ENCODE results near the gene IDH3G. TPM values are rescaled to one million over a fixed set of nuclear protein-coding genes. Genes with fewer than 3 reads are reported as not detected.
A peak's percentile ranks its signal among the peaks of the same experiment; 100 is the strongest.
"Not testable (repeated sequence)": the region's sequence is repeated elsewhere in the genome, so short reads cannot be mapped to it uniquely, and the experiment has no call there.

IDH3G gene
- total and polyA plus RNA-seq, 3 donors from 2014 or later, result 52.4 to 83.1 (median 74.9) TPM

DNA sequence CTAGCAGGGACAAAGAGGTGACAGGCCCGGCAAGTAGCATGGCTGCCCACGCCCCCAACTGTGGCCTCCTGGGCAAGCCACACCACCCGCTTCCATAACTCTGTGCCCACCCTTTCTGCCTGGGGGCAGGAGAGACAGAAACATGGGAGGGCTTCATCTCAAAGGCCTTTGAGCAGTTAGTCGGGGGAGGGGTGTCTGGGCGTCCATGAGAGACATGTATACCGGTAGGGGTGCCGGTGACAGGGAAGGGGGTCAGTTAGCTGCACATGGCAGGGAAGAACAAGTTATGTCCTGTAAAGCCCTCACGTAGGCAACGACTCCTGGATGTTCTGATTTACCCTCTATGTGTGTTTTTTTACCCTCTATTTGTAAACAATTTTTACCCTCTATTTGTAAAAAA, 26.9 kb upstream of the IDH3G start:
- no peak for TF ChIP-seq POLR2A (IDR thresholded peaks at IDR 0.05)
- TF ChIP-seq, protein P1, sequence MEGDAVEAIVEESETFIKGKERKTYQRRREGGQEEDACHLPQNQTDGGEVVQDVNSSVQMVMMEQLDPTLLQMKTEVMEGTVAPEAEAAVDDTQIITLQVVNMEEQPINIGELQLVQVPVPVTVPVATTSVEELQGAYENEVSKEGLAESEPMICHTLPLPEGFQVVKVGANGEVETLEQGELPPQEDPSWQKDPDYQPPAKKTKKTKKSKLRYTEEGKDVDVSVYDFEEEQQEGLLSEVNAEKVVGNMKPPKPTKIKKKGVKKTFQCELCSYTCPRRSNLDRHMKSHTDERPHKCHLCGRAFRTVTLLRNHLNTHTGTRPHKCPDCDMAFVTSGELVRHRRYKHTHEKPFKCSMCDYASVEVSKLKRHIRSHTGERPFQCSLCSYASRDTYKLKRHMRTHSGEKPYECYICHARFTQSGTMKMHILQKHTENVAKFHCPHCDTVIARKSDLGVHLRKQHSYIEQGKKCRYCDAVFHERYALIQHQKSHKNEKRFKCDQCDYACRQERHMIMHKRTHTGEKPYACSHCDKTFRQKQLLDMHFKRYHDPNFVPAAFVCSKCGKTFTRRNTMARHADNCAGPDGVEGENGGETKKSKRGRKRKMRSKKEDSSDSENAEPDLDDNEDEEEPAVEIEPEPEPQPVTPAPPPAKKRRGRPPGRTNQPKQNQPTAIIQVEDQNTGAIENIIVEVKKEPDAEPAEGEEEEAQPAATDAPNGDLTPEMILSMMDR (IDR thresholded peaks at IDR 0.05), result no peak
- WGBS, 2 donors, result 82 to 93% methylated on average over 2 to 9 of the region's 9 CpGs
- H3K9me3 ChIP-seq, result no peaks in the 10 kb centered on the region
- intact Hi-C loops (cut with DNase I; ENCODE audit: low total_unique reads), result no loop called here
- H3K27ac ChIP-seq, result no peak overlapping the region
- no peaks in the 10 kb centered on the region for H3K4me1 ChIP-seq
- H3K36me3 ChIP-seq (ENCODE audit: low read depth, missing control alignments), result no peaks in the 10 kb centered on the region
- H3K4me3 ChIP-seq, result no peak overlapping the region
- no peaks in the 10 kb centered on the region for H3K27me3 ChIP-seq
- no peak for DNase-seq

DNA sequence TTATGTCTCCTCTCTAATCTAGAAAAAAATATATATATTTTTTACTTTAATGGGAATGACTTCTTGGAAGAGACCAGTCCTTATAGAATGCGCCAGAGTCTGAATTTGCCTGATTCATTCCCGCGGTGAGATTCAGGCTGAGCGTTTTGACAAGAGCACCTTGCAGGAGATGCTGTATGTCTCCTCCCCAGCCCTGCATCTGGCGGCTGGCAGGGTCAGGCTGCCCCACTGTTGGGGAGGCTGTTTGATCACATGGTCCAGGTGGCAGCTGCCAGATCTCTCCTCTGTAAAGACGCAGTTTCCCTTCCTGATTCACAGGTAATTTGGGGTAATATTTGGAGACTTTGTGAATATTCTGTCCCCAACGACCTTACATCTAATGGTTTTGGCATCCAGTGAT, 26.4 kb upstream of the IDH3G start:
- Histone ChIP-seq H3K27ac (no peak overlapping the region), H3K36me3 (ENCODE audit: low read depth, missing control alignments) (no peaks in the 10 kb centered on the region), H3K4me3 (no peak overlapping the region), H3K27me3 (no peaks in the 10 kb centered on the region), H3K4me1 (no peaks in the 10 kb centered on the region), H3K9me3 (no peaks in the 10 kb centered on the region)
- intact Hi-C loops (cut with DNase I; ENCODE audit: low total_unique reads), result no loop called here
- DNase-seq, result no peak
- TF ChIP-seq POLR2A (IDR thresholded peaks at IDR 0.05), result no peak
- 88 to 89% methylated on average over 3 to 7 of the region's 7 CpGs for WGBS, 2 donors

GRCh38 chrX:153819384-153820040, 25.3 kb upstream of the IDH3G start:
- intact Hi-C loops (cut with DNase I; ENCODE audit: low total_unique reads), result no loop called here
- no peak for DNase-seq
- no peaks in the 10 kb centered on the region for H3K27me3 ChIP-seq
- no peaks in the 10 kb centered on the region for H3K9me3 ChIP-seq
- WGBS, 2 donors, result 31 to 66% methylated on average over 5 to 20 of the region's 23 CpGs
- peak overlapping the region; percentile 32 to 50 for H3K4me3 ChIP-seq
- no peaks in the 10 kb centered on the region for H3K36me3 ChIP-seq (ENCODE audit: low read depth, missing control alignments)
- H3K27ac ChIP-seq, result no peak overlapping the region
- H3K4me1 ChIP-seq, result no peaks in the 10 kb centered on the region
- no peak for TF ChIP-seq POLR2A (IDR thresholded peaks at IDR 0.05)
- TF ChIP-seq, protein P1 (IDR thresholded peaks at IDR 0.05), result no peak

- intact Hi-C loops (cut with DNase I; ENCODE audit: low total_unique reads), result no loop called here
- H3K9me3 ChIP-seq, result no peaks in the 10 kb centered on the region
- no peaks in the 10 kb centered on the region for H3K27me3 ChIP-seq
- H3K36me3 ChIP-seq (ENCODE audit: low read depth, missing control alignments), result no peaks in the 10 kb centered on the region
- H3K4me3 ChIP-seq, result peak overlapping the region; percentile 32 to 50
- H3K4me1 ChIP-seq, result no peaks in the 10 kb centered on the region
- H3K27ac ChIP-seq, result no peak overlapping the region
- 4 to 15% methylated on average over 15 to 30 of the region's 67 CpGs for WGBS, 2 donors
- TF ChIP-seq, protein P1 (IDR thresholded peaks at IDR 0.05), result no peak
- TF ChIP-seq POLR2A (IDR thresholded peaks at IDR 0.05), result no peak
- DNase-seq, result no peak
These were observed 24.6 kb upstream of the IDH3G start for GRCh38 chrX:153818571-153819383.

DNA sequence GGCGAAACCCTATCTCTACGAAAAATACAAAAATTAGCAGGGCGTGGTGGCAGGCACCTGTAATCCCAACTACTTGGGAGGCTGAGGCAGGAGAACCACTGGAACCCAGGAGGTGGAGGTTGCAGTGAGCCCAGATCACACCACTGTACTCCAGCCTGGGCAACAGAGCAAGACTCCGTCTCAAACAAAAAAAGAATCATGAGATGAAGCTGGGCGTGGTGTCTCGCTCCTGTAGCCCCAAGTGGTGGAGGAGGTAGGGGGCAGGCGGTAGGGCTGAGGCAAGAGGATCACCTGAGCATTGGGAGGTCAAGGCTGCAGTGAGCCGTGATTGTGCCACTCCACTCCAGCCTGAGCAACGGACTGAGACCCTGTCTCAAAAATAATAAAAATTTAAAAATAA, 23.9 kb upstream of the IDH3G start:
- H3K27me3 ChIP-seq; H3K4me3 ChIP-seq; H3K4me1 ChIP-seq; H3K36me3 ChIP-seq (ENCODE audit: low read depth, missing control alignments); H3K9me3 ChIP-seq; DNase-seq; H3K27ac ChIP-seq; intact Hi-C loops (cut with DNase I; ENCODE audit: low total_unique reads): not testable (repeated sequence)
- 75 to 84% methylated on average over 9 of the region's 9 CpGs for WGBS, 2 donors

Measured in testis (tissue), 3 donors.